KBM-7 (cell line): ENCODE results near the gene MTX3.

ENCODE experiments used
- DNase-seq: peaks from one replicate; pipeline ENCODE4 v3.0.0-alpha.2; 2015
- in situ Hi-C: fragments of 300-500 bp; cut with MboI; formaldehyde crosslinking; loops from 2 replicates; pipeline ENCODE4 v1.14.3; 2020; ENCODE audit warnings: low sequenced_read_pairs, low pct_unique_long_range_greater_than_20kb, mixed read lengths

MTX3 gene

DNA sequence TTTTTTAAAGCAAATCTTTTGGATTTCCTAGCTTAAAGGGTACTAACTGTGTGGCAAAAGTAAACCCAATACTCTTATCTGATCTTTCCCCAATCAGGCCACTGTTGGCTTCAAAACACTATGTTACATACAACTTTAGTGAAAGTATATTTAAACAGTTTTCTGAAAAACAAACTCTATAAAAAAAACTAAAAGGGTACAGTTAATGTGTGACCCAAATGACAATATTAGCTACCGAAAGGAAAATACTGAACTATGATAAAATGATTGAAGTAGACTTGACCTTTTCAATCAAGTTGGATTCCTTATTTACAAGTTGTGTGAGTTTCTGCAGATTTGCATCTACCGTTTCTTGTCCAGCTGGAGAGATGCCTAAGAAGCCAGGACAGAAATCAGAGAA, 5.8 kb downstream of the MTX3 start:
- in situ Hi-C loops: no loop called here
- no peak for DNase-seq

DNA sequence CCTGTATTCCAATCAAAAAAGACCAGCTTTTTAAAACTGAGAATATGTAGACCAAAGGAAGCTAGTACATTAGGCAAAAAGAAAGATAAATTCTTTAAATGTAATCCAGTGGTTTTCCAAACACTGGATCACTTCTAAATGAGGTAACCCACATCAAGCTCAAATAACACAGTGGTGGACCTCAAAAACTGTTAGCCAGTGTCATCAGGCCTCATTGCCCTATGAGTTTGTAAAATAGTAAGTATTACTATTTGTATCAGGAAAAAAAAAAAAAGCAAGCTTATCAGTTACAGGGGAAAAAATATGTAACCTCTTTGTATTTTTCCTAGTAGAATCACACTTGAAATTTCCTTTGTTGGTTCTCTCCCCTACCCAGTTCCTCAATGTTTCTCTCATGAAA, 6.7 kb downstream of the MTX3 start:
- DNase-seq: no peak
- in situ Hi-C loops: no loop called here

DNA sequence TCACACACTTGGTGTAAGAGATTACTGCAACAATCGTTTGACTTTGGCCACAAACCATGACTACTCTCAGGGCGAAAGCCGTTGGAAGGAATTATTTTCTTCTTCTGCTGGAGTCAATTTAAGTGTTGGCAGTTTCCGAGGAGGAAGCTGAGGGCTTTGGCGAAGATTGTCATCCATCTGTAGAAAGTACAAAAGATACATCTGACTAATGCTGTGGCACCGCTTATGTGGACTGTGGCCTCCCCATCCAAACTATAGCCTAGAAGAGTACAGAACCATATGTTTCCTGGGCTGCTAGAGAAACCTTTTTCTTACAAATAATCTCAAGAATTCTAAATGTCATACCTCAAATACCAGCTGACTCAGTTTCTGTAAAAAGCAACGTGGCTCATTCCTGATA, 7.4 kb downstream of the MTX3 start:
- no peak for DNase-seq
- in situ Hi-C loops: no loop called here

DNA sequence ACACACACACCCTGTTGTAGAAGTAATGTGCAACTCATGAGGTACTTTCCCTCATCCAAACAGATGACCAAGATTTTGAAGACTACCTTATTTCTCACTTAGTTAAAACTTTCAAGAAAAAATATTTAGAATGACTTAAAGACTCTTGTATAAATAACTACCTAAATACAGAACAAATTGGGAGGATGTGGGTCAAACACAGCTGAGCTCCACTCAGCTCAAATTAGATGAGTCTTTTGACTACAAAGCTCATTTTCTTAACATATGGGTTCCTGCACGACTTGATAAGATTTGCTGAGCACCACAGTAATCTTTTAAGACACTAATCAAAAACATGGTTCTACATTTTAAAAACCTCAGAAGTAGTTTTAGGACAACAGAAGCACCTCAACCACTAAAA, 8.9 kb downstream of the MTX3 start:
- in situ Hi-C loops: no loop called here
- DNase-seq: no peak

DNA sequence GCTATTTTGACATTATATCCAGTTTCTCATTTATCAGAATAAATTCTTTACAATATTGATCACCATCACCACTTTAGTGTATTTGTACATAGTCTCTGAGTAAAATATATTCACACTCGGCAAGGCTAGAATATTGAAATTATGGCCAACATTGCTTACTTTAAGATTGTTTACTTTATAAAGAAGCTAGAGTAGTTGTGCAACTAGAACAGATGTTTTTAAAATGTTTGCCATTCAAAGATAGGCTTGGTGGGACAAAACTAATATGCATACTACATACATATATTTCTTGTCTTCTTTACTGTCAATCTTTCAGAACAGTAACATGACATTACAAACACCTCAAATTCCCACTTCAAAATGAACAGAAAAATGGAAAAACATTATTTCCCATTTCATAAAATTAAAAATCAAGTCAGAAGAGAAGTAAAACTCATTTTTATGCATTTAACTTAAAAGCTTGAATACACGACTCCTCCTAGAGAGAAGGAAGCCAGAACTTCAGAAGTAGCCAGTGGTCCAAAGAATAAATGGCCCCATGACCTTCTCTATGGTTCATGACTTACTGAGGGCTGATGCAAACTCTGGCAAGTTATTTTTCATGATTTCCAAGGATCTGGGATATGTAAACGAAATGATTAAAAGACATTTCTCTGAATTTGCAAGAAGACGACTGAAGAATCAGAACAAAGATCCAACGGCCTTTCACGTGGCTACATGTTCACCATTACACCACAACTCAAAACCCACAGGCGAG, 14.1 kb downstream of the MTX3 start:
- no peak for DNase-seq
- in situ Hi-C loops: no loop called here

DNA sequence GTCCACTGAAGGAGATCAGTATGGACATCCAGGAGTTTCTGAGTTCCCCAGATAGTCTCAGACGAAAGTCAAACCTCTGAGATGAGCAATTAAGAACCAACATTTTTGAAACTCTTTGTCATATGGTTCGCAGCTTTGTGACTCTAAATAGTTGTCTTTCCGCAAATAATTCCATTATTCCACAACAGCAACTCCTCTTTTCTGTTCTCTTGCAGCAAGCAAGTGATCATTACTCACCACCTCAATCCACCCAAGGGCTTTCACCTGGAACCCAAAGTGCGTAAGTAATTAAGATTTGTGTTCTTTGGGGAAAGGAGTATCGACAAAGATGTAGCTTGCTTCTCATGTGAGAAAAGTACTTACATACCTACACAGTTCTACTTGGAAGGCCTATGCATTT, 15.6 kb downstream of the MTX3 start:
- in situ Hi-C loops: no loop called here
- no peak for DNase-seq

DNA sequence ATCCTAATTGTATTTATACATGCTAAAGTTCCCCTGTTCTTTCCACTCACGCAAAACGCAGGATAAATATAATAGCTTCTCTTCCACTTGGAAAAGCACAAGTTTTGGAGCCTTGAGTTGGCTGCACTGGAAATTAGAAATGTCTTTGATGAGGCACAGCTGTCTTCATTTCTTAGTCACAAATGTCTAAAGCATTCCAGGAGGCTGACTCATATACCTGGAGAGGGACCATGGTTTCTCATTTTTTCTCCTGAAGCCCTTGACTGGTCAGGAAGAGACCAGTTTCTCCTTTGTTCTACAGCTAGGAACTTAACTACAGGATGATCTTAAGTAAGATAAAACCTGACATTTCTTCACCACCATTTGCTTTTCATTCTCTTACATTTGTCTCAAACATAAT, 16.2 kb downstream of the MTX3 start:
- DNase-seq: no peak
- in situ Hi-C loops: no loop called here

DNA sequence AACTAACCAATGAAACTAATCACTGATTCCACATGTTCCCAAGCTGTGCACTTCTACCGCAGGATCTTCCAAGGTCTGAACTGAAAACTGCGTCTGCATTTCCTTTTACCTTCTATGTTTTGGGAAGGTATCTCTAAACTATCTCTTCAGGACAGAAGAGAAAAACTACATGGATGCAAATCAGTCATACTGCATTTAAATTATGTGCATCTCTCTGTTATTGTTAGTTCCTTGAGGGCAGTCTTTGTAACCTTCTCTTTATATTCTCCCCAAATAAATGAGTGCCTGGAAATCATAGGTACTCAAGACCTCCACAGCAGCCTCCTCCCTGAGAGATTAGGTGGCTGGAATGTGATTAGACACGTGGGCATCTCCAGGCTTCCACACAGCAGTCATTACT, 17.1 kb downstream of the MTX3 start:
- in situ Hi-C loops: no loop called here
- DNase-seq: no peak

DNA sequence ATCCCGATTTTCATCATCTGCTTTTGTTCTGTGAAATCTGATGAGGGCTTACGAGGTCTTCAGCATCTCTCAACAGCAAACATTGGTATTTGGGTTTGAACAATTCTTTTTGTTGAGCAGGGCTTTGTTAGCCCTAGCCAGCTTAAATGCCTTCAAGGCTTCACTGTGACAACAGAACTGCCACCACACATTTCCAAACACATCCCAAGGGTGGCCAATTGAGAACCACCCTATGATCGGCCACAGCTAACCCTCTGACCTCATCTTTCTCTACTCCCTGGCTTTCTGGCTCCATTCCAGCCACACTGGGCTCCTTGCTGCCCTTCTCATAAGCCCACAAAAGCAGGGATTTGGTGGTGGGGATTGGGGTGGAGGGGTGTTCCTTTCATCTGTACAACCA, 17.6 kb downstream of the MTX3 start:
- in situ Hi-C loops: no loop called here

DNA sequence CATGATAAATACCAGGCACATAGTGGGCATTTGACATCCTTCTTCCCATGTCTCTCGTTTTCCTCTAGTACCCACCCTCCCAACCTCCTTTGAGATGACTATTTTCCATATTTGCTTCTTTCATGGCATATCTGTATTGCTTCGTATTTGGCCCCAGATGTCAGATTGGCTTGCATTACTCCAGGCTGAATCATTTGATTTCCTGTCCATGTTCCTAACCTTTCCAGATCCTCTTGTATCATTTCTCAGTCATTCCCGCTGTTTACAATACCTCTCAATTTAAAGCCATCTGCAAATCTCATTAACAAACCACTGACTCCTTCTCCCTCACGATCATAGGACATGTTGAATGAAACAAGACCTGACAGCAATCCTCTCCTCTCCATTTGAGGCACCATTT, 19.9 kb downstream of the MTX3 start:
- in situ Hi-C loops: no loop called here
- no peak for DNase-seq

More for the DNA sequence above, 17.6 kb downstream of the MTX3 start:
- no peak for DNase-seq

DNA sequence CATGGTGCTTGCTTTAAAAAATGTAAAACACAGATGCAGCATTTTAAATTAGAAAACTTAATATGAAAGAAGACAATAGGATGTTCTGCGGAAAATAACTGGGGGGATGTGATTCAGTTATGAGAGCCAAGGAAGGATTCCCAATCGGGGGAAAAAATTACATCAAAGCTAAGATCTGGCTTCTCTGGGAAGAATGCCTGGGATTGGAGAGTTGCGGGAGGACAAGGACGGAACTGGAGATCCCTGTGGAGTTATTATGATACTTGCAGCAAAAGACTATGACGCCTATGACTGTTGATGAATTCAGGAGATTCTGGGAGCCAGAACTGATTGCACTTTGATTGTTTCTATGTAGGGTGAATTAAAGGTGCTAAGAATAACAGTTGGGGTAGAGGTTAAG, 24.6 kb downstream of the MTX3 start:
- in situ Hi-C loops: no loop called here
- no peak for DNase-seq

DNA sequence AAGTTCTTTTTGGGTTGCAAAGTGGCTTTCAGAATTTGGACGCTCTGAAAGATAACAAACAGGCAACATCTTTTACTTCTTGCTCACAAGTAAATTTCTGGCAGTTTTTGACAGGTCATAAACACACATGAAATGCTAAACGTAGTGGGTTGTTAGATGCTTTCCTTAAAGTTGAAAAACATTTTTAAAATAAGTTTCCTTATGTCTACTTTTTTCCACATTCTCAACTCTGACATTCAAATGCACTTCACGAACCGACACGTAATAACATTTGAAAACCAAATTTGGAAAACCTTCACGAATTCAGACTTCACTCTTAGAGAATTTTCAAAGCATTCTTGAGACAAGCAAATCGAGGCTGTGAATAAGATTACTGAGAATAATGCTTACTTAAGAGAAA, 26.9 kb downstream of the MTX3 start:
- in situ Hi-C loops: no loop called here
- DNase-seq: no peak

DNA sequence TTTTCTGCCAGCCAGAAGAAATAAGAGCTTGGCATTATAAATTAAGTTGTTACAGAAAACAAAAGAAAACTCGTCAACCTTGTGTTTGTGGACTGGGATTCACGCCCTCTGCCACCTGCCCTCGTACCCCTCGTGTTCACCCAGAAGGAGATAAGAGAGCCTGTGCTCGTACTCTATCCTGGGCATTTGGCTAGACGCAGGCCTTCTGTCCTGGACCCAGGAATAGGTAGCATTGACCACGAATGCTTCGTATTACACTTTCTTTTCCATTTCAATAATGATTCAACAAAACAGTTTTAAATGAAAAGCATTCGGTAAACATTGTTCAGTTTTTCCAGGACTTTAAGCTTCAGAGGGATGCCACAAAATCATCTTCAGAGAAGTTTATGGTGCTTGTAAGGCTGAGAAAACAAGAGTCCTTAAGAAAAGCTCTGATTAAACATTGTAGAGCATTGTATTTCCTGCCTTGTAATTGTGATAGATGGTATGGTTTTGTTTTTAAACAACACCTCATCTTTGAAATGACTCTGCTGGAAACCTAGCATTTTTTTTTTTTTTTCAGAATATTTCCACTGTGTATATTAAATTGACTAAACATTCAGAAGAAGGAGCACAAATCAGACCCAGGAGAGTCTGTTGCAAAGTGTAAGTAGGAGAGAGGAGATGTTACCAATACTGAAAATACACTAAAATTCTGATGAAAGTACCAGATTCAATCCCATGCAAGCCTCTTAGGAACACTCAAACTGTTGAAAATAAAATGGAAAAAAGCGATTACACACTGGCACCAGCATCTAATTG, 27.6 kb downstream of the MTX3 start:
- in situ Hi-C loops: no loop called here
- DNase-seq: no peak

DNA sequence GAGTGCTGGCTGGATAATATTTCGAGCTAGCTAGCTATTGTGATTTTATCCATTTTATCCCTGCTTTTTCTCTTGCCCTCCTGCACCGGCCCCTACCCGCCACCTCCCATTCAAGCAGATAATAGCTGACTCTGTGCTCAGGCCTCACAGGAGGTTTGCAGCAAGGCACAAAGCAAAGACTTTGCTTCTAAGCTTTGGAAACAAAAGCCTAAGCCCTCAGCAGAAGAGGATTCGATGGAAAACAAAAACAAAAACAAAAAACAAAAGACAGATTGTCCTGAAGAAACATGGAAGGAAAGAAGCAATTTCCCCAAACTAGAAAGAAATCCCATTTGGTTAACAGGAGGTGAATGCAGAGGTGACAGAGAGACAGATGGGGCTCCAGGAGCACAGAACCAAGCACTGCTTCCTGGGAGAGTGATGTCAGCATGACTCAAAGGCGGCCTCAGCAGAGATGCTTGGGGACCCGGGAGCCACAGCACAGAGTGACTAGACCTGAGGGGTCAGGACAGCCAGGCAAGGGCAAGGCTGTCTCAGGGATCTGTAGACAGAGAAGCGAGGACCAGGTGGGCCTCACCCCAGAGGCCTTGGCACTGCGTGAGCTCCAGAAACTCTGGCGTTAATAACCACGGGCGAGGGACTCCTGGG, 28.4 kb downstream of the MTX3 start:
- DNase-seq: no peak
- in situ Hi-C loops: no loop called here

DNA sequence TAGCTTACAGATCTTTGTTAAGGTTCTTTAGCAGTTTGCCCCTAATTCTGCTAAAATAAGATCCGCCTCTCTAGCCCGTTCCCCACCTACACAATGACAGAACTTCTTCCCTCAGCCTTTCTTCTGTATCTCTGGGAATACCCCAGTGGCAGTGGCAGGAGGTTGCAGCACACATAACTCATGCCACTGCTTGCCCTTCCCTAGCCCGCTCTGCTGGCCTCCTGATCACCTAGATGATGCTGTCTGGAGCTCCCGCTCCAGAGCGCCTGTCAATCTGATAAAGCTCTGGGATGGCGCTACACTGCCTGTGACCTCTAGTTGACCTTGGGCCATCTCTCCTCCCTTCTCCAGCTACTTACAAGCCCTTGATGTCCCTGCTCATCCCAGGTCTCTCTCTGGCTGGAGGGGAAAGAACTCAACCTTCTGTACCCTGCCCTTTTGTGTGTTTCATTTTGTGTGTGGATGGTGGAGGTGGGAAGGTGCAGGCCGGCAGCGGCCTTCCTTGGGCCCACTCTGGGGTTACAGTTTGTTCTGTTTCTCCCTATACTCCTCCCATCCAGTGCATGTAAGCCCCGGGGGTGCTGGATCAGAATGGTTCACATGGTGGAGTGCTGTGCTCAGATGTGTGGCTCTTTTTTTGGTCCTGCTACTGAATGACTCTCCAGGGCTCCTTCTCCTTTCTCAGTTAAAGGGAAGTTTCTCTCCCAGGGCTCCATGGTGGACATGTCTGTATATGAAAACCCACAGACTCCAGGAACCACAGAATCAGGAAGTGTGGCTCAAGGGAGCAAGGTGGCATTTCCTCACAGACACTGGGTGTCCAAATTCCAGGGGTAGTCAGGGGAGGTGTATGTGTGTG, 29.1 kb downstream of the MTX3 start:
- DNase-seq: peak; percentile 78
- in situ Hi-C loops: no loop called here

DNA sequence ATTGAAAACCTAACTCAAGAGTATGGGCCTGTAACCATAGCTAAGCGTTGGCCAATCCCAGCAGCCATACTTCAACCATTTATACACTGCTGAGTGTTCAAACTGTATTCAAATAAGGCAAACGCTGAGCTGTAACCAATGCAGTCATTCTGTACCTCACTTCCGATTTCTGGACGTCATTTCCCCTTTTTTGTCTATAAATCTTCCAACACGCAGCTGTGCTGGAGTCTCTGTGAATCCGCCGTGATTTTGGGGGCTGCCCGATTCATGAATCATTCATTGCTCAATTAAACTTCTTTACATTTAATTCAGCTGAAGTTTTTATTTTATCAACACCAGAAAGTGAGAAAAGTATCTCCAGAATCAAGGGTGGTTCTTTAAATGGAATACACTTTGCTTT, 31.7 kb downstream of the MTX3 start:
- peak; percentile 33 for DNase-seq
- in situ Hi-C loops: no loop called here

DNA sequence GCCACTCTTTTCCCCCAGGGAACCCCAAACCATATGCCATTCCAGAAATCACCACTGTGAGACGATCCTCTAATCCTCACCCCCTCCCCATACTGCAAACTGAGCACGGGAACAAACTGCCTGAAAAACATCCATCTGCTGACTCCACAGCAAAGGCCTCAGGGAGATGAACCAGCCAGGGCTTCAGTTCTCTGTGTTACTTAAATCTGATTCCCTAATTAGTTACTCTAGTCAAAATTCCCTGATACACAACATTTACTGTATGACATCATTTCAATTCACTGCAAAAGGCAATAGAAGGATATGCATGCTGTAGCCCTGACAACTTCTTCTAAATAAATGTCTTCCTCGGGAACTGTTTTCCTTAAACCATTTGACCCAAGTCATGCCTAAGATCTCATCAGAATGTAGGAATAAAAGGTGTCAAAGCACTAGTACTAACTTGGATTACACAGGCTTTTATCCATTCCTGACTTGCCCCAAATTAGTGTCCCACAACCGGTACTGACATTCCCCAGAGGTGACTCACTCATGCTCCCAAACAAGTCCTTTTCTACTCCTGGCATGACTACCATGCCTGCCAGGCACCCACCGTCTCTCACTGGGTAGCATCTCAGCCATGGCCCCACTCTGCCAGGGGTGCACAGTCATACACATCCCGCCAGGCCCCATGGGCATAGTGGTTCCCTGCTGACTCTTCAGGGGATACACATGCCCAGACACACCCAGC, 35.0 kb downstream of the MTX3 start:
- in situ Hi-C loops: no loop called here
- DNase-seq: no peak

DNA sequence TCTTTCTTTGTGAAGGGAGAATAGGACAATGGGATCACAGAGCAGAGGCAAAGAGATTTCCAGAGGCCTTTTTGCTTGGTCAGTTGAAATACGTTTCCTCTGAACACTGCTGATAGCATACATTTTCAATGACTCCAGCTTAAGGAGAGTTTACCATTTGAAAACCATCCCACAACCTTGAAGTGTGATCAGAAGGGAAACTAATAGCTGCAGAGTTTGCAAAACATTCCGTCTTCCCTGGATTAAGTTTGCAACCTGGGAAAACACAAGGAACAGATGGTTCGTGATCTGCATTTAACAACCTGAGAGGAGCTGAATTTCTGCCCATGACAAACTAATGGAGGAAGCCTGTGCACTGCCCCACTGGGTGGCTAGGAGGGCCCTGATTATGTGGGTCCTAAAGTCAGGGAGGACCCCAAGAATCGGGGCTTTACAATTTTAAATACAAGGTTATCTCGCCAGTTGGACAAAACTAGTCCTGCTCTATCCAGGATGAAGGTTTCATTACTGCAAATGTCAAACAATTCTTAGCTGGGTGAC, 35.6 kb downstream of the MTX3 start:
- in situ Hi-C loops: no loop called here
- no peak for DNase-seq

DNA sequence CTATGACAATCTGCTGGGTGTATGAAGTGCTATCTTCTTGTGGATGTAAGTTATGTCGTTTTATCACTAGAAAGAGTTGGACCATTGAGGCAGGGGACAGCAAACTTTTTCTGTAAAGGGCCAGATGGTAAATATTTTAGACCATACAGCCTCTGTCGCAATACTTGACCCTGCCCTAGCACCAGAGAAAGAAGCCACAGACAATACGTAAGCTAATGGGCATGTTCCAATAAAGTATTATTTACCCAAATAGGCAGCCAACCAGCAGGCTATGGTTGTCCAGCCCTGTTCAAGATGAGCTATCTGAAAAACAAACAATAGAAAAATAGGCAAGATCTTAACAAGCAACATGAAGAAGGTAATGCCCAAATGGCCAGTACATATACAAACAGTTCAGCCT, 36.4 kb downstream of the MTX3 start:
- DNase-seq: no peak
- in situ Hi-C loops: no loop called here
